A549 treated with AZD9567 at 1 μM for 4 hours (cell line): Measurements from ENCODE around the gene CNMD. TPM values are rescaled to one million over a fixed set of nuclear protein-coding genes. Genes with fewer than 3 reads are reported as not detected.

ENCODE experiments used
- total RNA-seq: library from RNA; stranded (reverse); fragments of 200-300 nt; extraction: Qiagen RNA extraction; gene quantifications from 5 replicates; pipeline ENCODE4 v1.2.3, GENCODE V29; 2022; ENCODE audit not compliant: insufficient read depth

The CNMD gene
- total RNA-seq, result not detected in 5 replicates

GRCh38 chr13:52739468-52740071 lies at the start of gene CNMD:
Gene CNMD, minus strand, starts transcription at chr13:52739820. Its CDS starts 119 bp downstream, at chr13:52739701.

Other genes with a start within 250 kb of the CNMD start
- gene HNRNPA1L2, start 97.4 kb downstream of the CNMD start, total RNA-seq, result 3.6 to 6.6 TPM (median 5.8 TPM) in 5 replicates
- 43.4 to 57.1 TPM (median 47.0 TPM) in 5 replicates for gene SUGT1, start 87.0 kb downstream of the CNMD start, total RNA-seq
- gene PCDH8, start 108.8 kb upstream of the CNMD start, total RNA-seq, result not detected in 5 replicates